HG02571 (cell line): ENCODE data around the gene SCART1.
"Not testable (repeated sequence)": the region's sequence is repeated elsewhere in the genome, so short reads cannot be mapped to it uniquely, and the experiment has no call there.

Experiments
- ATAC-seq: cut with Tn5 transposase; IDR thresholded peaks from one replicate; pipeline ENCODE4 v1.9.1; 2021; ENCODE audit warnings: mild to moderate bottlenecking, moderate library complexity; ENCODE audit not compliant: unreplicated experiment

The SCART1 gene

DNA sequence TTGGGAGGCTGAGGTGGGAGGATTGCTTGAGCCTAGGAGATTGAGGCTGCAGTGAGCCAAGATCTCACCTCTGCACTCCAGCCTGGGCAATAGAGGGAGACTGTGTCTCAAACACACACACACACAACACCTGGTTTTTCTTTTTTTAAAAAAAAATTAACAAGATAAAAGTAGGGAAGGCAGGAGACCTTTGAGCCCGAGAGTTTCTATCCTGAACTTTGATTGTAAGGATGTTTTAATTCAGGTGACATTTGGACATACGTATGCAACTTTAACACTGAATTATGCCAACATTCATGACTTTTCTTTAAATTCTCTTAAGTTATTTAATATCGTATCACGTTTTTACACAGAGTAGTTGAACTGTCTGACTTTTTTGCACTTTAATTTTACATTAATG lies 61.7 kb downstream of the SCART1 start:
- no peak for ATAC-seq

DNA sequence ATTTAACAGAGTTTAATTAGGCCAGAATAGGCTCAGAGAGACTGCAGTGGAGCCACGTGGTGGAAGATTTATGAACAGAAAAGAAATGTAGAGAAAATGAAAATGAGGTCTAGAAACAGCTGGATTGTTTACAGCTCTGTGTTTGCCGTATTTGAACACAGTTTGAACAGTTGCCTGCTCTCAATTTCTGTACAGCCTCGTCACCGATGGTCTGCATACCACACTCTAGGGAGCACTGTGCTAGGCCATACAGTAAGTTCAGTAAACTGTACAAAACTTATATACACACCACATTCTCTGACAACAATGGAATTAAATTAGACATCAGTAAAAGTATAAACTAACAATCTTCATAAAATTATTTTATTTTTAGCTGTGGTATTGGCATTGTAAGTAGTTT lies 62.3 kb downstream of the SCART1 start:
- no peak for ATAC-seq

DNA sequence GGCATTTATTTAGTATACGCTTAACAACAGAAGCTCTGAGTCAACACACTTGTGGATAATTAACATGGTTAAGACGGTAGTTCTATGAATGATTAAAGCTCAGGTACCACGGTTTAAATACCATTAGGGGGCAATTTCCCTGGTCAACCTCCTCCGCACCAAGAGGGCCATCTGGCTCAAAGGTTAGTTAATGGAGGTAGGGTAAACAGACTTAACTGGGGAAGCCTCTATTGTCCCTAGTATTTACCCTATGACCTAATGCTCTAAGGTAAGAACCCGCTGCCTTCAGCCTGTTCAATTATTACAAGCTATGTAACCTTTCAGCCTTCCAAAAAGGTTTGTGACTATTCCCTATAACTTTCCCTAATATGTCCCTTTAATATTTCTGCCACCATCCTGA lies 64.8 kb downstream of the SCART1 start:
- ATAC-seq: not testable (repeated sequence)
